MM.1S (cell line): ENCODE results near the gene IKZF4.
"Not testable (repeated sequence)": the region's sequence is repeated elsewhere in the genome, so short reads cannot be mapped to it uniquely, and the experiment has no call there.

Source experiments
- DNase-seq: peaks from one replicate; pipeline ENCODE4 v3.0.0-alpha.2; 2015
- H2AFZ ChIP-seq: fragments of 300-600 bp; sonication (generic); 2 replicates; pipeline ENCODE4 v1.6.0; 2016; ENCODE audit warnings: antibody characterized with exemption, low read length
- H3F3A ChIP-seq: fragments of 300-600 bp; sonication (generic); 2 replicates; pipeline ENCODE4 v1.6.1; 2016; ENCODE audit warnings: mild to moderate bottlenecking, antibody characterized with exemption, low read length, moderate library complexity, mixed read lengths; ENCODE audit not compliant: insufficient read depth
- H3K27ac ChIP-seq: fragments of 300-600 bp; sonication (generic); 2 replicates; pipeline ENCODE4 v1.5.1; 2016; ENCODE audit warnings: mild to moderate bottlenecking, low read length
- H3K27me3 ChIP-seq: fragments of 300-600 bp; sonication (generic); replicated peaks from 2 replicates; pipeline ENCODE4 v1.6.0; 2016; ENCODE audit warnings: low read length; ENCODE audit not compliant: insufficient read depth
- H3K36me3 ChIP-seq: fragments of 300-600 bp; sonication (generic); replicated peaks from 2 replicates; pipeline ENCODE4 v1.6.1; 2016; ENCODE audit warnings: mild to moderate bottlenecking, low read length, mixed read lengths; ENCODE audit not compliant: insufficient read depth
- H3K4me1 ChIP-seq: fragments of 300-600 bp; sonication (generic); 2 replicates; pipeline ENCODE4 v1.6.1; 2016; ENCODE audit warnings: low read length, mixed read lengths
- H3K4me2 ChIP-seq: fragments of 300-600 bp; sonication (generic); 2 replicates; pipeline ENCODE4 v1.6.0; 2016; ENCODE audit warnings: low read depth, low read length
- H3K4me3 ChIP-seq: fragments of 300-600 bp; sonication (generic); 2 replicates; pipeline ENCODE4 v1.5.1; 2016; ENCODE audit warnings: low read length, mixed read lengths
- H3K79me2 ChIP-seq: fragments of 300-600 bp; sonication (generic); 2 replicates; pipeline ENCODE4 v1.6.1; 2016; ENCODE audit warnings: mixed run types, low read length, mixed read lengths
- H3K9ac ChIP-seq: fragments of 300-600 bp; sonication (generic); 2 replicates; pipeline ENCODE4 v1.6.1; 2016; ENCODE audit warnings: low read length, mixed read lengths
- H3K9me2 ChIP-seq: fragments of 300-600 bp; sonication (generic); replicated peaks from 2 replicates; pipeline ENCODE4 v1.6.1; 2016; ENCODE audit warnings: mild to moderate bottlenecking, low read length, mixed read lengths; ENCODE audit not compliant: insufficient read depth
- H3K9me3 ChIP-seq: fragments of 300-600 bp; sonication (generic); replicated peaks from 2 replicates; pipeline ENCODE4 v1.6.1; 2016; ENCODE audit warnings: mild to moderate bottlenecking, low read length, mixed read lengths; ENCODE audit not compliant: insufficient read depth
- H4K20me1 ChIP-seq: fragments of 300-600 bp; sonication (generic); 2 replicates; pipeline ENCODE4 v1.6.1; 2016; ENCODE audit warnings: mild to moderate bottlenecking, low read length, moderate library complexity, mixed read lengths; ENCODE audit not compliant: insufficient read depth
- CTCF ChIP-seq: fragments of 300-600 bp; sonication (generic); IDR thresholded peaks from 2 replicates; pipeline ENCODE4 v1.5.1; 2016; ENCODE audit warnings: antibody characterized with exemption, low read length, mixed read lengths
- EZH2 ChIP-seq: fragments of 300-600 bp; sonication (generic); optimal IDR thresholded peaks from 2 replicates; pipeline ENCODE3; 2017; ENCODE audit warnings: low read depth, mild to moderate bottlenecking, antibody characterized with exemption, low read length, mixed read lengths
- EZH2phosphoT487 ChIP-seq: fragments of 300-600 bp; sonication (generic); IDR thresholded peaks from 2 replicates; pipeline ENCODE4 v1.6.1; 2018; ENCODE audit warnings: antibody characterized with exemption, low read length

Gene IKZF4

GRCh38 chr12:55978393-55978792, 42.5 kb upstream of the IKZF4 start:
- H3K9ac ChIP-seq: no peak overlapping the region
- H3F3A ChIP-seq: no peaks in the 10 kb centered on the region
- TF ChIP-seq EZH2phosphoT487: no peak
- no peak for TF ChIP-seq EZH2
- TF ChIP-seq CTCF: no peak
- H3K36me3 ChIP-seq: no peaks in the 10 kb centered on the region
- no peaks in the 10 kb centered on the region for H3K27me3 ChIP-seq
- H3K4me2 ChIP-seq: no peak overlapping the region
- H3K79me2 ChIP-seq: peaks cover 40% of the 10 kb centered on the region
- no peaks in the 10 kb centered on the region for H3K9me2 ChIP-seq
- H3K4me1 ChIP-seq: peaks cover 7% of the 10 kb centered on the region
- H4K20me1 ChIP-seq: no peaks in the 10 kb centered on the region
- no peaks in the 10 kb centered on the region for H3K9me3 ChIP-seq
- DNase-seq: no peak
- no peak overlapping the region for H3K27ac ChIP-seq
- H3K4me3 ChIP-seq: no peak overlapping the region
- H2AFZ ChIP-seq: no peak overlapping the region

GRCh38 chr12:55979069-55979468, 41.8 kb upstream of the IKZF4 start:
- H3K4me1 ChIP-seq: peaks cover 7% of the 10 kb centered on the region

GRCh38 chr12:55981882-55982281, 39.0 kb upstream of the IKZF4 start:
- not testable (repeated sequence) for H4K20me1 ChIP-seq, H2AFZ ChIP-seq, H3K27ac ChIP-seq, H3K4me3 ChIP-seq, H3K27me3 ChIP-seq, H3K4me1 ChIP-seq, H3K36me3 ChIP-seq, H3K4me2 ChIP-seq, H3K9ac ChIP-seq, H3K9me2 ChIP-seq, H3F3A ChIP-seq, H3K9me3 ChIP-seq, DNase-seq
- H3K79me2 ChIP-seq: peaks cover 11% of the 10 kb centered on the region; the same call in 1 of the 2 replicates

More at GRCh38 chr12:55979069-55979468, 41.8 kb upstream of the IKZF4 start:
- no peaks in the 10 kb centered on the region for H3F3A ChIP-seq
- H3K27ac ChIP-seq: no peak overlapping the region
- no peaks in the 10 kb centered on the region for H4K20me1 ChIP-seq
- no peaks in the 10 kb centered on the region for H3K27me3 ChIP-seq
- no peak overlapping the region for H3K4me2 ChIP-seq
- no peak overlapping the region for H2AFZ ChIP-seq
- H3K9ac ChIP-seq: no peak overlapping the region
- H3K9me2 ChIP-seq: no peaks in the 10 kb centered on the region
- no peak for DNase-seq
- H3K79me2 ChIP-seq: peaks cover 39% of the 10 kb centered on the region
- no peaks in the 10 kb centered on the region for H3K9me3 ChIP-seq
- no peak overlapping the region for H3K4me3 ChIP-seq
- H3K36me3 ChIP-seq: no peaks in the 10 kb centered on the region
- TF ChIP-seq CTCF: no peak

- Histone ChIP-seq H3F3A (no peaks in the 10 kb centered on the region), H3K9me3 (no peaks in the 10 kb centered on the region), H2AFZ (no peak overlapping the region), H3K4me2 (no peak overlapping the region), H3K9ac (no peak overlapping the region), H3K4me1 (no peaks in the 10 kb centered on the region), H3K27me3 (no peaks in the 10 kb centered on the region), H3K27ac (no peak overlapping the region), H3K4me3 (no peak overlapping the region), H3K36me3 (no peaks in the 10 kb centered on the region), H3K9me2 (no peaks in the 10 kb centered on the region), H4K20me1 (no peaks in the 10 kb centered on the region), H3K79me2 (peaks cover 6% of the 10 kb centered on the region; the same call in 1 of the 2 replicates)
- TF ChIP-seq EZH2: no peak
- TF ChIP-seq EZH2phosphoT487: no peak
- no peak for TF ChIP-seq CTCF
- no peak for DNase-seq
Measured at GRCh38 chr12:55982319-55982936, 38.4 kb upstream of the IKZF4 start.
